ENCODE data around the gene MARCO. TPM values are rescaled to one million over a fixed set of nuclear protein-coding genes. Genes with fewer than 3 reads are reported as not detected.

Gene MARCO
- 2.7 TPM for total RNA-seq

GRCh38 chr2:118942031-118942430, at the start of gene MARCO:
MARCO (plus strand) TSS chr2:118942194; CDS start chr2:118942301, 107 bp downstream.
- DNase-seq: no peak

- DNase-seq: no peak
Observed at GRCh38 chr2:118893100-118893499, 48.9 kb upstream of the MARCO start.

GRCh38 chr2:118902266-118903028, 39.5 kb upstream of the MARCO start:
- DNase-seq: no peak

- no peak for DNase-seq
Observed at GRCh38 chr2:118903029-118903351, 39.0 kb upstream of the MARCO start.

GRCh38 chr2:118903551-118904479, 38.2 kb upstream of the MARCO start:
- DNase-seq: no peak

- no peak for DNase-seq
Observed at GRCh38 chr2:118905206-118905605, 36.8 kb upstream of the MARCO start.

- no peak for DNase-seq
Observed at GRCh38 chr2:118906186-118906585, 35.8 kb upstream of the MARCO start.

- DNase-seq: no peak
Observed at GRCh38 chr2:118907759-118908158, 34.2 kb upstream of the MARCO start.

GRCh38 chr2:118909191-118909590, 32.8 kb upstream of the MARCO start:
- no peak for DNase-seq

- DNase-seq: no peak
Observed at GRCh38 chr2:118911166-118911856, 30.7 kb upstream of the MARCO start.

- no peak for DNase-seq
Observed at GRCh38 chr2:118911936-118912335, 30.1 kb upstream of the MARCO start.

GRCh38 chr2:118913131-118913802, 28.7 kb upstream of the MARCO start:
- no peak for DNase-seq

GRCh38 chr2:118913803-118914645, 28.0 kb upstream of the MARCO start:
- no peak for DNase-seq

GRCh38 chr2:118914721-118915453, 27.1 kb upstream of the MARCO start:
- DNase-seq: no peak

GRCh38 chr2:118918017-118918416, 24.0 kb upstream of the MARCO start:
- no peak for DNase-seq

- no peak for DNase-seq
Observed at GRCh38 chr2:118921646-118922045, 20.3 kb upstream of the MARCO start.

GRCh38 chr2:118922254-118922653, 19.7 kb upstream of the MARCO start:
- DNase-seq: no peak

GRCh38 chr2:118923371-118923770, 18.6 kb upstream of the MARCO start:
- DNase-seq: no peak

GRCh38 chr2:118925476-118925875, 16.5 kb upstream of the MARCO start:
- no peak for DNase-seq

GRCh38 chr2:118925981-118926380, 16.0 kb upstream of the MARCO start:
- no peak for DNase-seq

GRCh38 chr2:118929059-118929458, 12.9 kb upstream of the MARCO start:
- DNase-seq: no peak

Measured in tongue (tissue), 2 donors.